GM21360 (cell line): ENCODE measurements around the gene RDH5.
A peak's percentile ranks its signal among the peaks of the same experiment; 100 is the strongest.

ENCODE experiments used
- ATAC-seq: cut with Tn5 transposase; IDR thresholded peaks from one replicate; pipeline ENCODE4 v1.9.1; 2021; ENCODE audit warnings: mild to moderate bottlenecking, moderate library complexity; ENCODE audit not compliant: unreplicated experiment

The RDH5 gene

DNA sequence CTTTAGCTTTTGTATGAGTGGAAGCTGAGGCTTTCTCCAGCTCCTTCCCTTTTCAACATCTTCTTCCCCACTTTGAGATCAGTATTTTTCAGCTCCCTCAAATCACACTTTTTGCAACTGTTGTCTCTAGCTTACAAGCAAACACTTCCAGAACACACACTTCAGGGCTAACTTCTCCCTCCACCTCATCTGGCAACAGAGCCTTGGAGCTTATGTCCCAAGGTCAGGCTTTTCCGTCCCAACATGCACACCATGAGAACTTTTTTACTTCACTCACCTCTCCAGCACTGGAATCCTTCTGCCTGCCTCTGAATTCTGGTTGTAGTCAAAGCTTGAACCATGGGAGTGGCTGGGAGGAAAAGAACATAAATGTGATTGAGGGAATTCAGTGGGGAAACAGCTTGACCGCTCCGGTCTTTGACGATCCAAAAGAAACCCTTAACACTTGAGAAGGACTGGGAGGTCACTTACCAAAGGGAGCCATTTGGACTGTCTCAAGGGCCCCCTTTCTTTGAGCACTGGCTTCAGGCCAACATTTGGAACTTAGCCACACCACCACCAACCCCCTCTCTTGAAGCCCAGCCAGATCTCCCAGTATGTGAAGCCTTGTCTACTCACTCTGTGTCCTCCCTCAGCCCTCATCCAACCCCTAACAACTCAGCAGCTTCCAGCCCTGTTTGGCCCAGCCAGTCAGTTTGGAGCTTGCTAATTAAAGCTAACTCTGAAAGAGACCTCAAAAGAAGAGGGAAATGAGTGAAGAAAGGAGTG, 8.2 kb upstream of the RDH5 start:
- ATAC-seq: no peak

DNA sequence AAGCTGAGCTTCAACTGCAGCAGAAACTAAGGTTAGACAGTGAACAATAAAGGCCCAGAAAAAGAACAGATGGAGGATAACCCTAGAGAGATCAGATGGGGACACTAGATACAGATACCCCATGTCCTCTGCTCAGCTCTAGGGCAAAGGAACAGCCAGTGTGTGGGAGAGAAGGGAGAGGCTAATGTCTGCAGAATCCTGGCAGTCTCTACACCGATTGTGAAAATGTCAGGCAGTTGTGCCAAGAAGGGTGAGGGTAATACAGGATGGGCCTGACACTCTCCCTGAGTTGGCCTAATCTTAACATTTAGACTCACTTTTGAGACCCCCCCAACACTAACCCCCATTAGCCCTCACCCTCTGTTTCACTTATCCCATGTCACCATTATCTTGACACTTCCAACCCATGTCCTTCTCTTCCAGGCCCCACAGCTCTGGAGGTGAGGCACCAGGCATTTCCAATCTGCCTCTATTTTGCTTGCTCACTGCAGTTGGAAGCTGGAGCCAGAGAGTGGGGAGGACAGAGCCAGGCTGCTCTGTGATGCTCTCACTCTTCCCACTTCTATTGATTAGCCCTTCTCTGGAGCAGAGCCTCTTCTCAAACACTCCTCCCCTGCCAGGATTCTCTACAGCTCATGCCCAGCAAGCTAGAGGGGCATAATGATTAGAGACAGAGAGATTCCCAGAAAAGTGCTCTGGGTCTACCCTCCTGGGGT, 7.3 kb upstream of the RDH5 start:
- ATAC-seq: no peak

DNA sequence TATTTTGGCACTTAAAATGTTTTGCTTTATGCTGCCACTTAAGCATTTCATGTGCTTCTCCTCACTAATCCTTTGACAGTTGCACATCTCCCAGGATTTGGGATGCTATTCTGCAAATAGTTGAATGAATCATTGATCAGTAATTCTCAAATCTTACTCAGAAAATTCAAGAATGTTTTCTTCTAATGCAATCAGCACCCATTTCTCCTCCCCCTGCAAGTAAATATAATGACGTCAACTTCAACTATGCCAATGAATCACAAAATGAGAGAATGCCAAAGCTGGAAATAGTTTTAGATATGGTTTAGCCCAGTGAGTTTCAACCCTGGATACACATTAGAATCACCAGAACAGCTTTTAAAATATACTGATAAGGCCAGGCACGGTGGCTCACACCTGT, 6.5 kb upstream of the RDH5 start:
- no peak for ATAC-seq

DNA sequence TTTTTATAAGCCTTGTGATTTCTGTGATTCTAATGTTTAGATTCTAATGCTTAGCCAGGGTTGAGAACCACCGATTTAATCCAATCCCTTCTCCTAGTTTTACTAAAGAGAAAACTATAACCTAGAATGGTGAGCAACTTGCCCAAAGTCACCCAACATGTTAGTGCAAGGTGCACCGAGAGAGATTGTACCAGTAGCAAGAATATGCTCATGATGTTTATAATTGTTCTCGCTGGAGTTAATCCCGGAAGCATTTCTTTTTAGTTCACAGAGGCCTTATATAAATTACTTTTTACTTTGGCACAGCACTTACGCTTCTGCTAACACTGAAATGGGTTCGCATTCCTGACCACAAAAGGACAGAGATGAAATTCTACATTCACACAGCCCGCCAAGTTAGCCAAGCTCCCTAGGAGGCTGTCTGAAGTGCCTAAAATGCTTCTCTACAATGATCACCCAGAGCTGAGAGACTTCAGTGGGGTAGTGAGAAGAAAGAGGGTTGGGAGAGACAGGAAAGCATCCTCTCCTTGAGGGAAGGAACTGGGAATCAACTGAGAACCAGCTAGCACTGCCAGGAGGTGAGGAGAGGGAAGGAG, 4.9 kb upstream of the RDH5 start:
- no peak for ATAC-seq

DNA sequence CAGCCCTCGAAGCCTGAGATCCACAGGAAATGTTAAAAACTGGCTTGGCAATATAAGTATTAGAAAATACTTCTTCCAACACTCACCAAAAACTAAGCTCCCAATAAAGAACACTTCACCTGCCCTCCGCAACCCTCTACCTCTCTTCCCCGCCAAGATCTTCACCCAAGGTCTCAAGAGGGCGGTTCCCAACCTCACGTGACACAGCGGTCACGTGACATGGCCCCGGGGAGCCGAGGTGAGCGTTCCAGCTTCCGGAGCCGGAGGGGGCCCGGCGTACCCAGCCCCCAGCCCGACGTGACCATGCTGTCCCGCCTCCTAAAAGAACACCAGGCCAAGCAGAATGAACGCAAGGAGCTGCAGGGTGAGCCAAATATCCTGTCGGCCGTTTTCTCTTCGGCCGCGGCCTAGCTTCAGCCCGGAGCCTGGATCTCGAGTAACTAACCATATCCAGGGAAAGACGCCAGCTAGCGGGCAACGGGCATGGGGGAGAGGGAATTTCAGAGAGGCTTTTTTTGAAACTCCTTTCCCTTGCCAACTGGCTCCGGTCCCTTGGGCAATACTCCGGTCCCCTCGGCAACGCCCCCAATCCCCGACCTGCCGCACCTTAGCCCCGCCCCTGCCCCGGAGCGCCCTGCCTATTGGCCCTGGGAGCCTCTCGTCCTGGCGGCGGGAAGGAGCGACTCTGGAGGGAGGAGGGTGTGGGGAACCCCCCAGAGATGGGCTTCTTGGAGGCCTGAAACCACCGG, 4.2 kb upstream of the RDH5 start, which contains the start of gene BLOC1S1:
Gene BLOC1S1 (plus strand): TSS at position 214 of the 749 bp plus-strand sequence. CDS start 6 bp downstream, at position 220.
- ATAC-seq: peak; percentile 92

DNA sequence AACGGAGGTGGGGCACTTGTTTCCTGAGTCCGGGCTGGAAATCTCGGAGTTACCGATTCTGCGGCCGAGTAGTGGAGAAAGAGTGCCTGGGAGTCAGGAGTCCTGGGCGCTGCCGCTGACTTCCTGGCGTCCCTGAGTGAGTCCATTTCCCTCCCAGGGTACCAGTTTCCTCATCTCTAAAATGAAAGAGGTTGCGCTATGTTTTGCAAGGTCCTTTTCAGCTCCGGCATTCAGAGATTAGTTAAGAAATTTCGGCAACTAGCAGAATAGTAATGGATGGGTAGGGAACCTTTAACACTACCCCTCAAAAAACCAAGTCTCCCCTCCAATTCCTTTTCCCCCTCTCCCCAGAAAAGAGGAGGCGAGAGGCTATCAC, 3.6 kb upstream of the RDH5 start:
- ATAC-seq: no peak

DNA sequence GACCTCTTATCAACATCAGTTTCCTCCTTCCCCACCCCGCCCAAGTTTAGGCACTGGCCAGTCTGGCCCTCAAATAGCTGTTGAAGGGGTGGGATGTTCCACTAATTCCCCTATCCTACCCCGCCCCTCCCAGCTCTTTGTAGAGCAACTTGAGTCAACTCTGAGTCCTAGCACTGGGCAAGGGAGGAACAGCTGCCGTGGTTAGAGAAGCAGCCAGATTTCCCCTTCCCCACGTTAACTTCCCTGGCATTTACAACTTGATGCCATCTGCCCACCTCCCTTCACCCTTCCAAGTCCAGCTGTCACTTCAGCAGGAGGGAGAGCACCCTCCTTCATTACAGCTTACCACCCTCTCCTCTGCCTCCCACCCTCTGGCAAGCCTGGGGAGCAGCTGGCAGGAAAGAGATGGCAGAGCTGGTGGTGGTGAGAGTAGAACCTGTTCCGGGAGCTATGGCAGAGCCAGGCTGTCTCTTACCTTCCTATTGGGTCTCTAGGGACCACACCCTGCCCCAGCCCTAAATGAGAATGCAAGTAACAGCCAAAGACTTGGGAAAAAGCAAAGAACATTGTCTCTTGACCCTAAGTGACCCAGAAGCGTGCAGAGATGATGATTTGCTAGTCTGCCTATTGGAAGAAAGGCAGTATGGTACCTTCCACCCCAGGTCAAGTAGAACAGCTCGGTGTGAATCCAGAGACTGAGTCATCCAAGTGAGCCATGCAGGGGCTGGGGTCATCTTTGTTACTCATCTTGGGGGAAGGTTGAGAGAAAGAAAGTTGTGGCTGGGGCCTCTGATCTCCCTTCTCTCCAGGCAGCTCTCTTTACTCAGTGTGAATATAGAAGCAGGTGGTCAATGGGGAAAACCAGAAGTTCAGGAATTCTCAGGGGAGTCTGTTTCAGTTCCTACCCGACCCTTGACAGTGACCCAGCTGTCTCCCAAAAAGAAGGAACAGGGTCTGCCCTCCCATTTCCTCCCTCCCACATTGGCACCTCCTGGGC, 2.9 kb upstream of the RDH5 start:
- no peak for ATAC-seq

DNA sequence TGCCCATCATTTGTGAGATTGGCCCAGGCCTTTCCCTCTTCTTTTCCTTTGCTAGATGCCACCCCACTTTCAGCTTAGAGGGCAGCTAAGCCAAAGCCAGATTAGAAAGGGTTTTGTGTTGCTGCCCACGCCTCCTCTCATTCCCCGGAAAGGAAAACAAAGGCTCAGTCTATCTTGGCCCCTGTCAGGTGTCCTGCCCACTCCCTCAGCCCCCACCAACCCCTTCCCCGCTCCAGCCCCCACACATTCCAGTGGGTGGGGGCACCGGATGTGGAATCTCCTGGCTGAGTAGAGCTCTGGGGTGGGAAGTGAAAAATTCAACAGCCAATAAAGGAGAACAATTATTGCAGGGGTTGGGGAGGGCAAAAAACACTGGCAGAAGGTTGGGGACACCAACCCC, 2.2 kb upstream of the RDH5 start:
- no peak for ATAC-seq

- no peak for ATAC-seq
Observed at GRCh38 chr12:55718624-55719275, 1.4 kb upstream of the RDH5 start.

DNA sequence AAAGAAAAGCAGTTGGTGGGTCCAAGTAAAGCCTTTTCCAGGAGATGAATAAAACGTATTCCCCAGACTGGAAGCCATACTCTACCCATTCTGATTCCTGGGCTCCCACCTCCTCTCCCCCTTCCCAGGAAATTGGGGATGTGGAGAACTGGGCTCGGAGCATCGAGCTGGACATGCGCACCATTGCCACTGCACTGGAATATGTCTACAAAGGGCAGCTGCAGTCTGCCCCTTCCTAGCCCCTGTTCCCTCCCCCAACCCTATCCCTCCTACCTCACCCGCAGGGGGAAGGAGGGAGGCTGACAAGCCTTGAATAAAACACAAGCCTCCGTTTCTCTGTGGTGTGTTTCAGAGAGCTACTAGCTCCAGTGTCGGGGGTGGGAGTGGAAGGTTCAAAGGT, 822 bp upstream of the RDH5 start:
- no peak for ATAC-seq

GRCh38 chr12:55720894-55721444, 776 bp downstream of the RDH5 start:
- ATAC-seq: no peak

DNA sequence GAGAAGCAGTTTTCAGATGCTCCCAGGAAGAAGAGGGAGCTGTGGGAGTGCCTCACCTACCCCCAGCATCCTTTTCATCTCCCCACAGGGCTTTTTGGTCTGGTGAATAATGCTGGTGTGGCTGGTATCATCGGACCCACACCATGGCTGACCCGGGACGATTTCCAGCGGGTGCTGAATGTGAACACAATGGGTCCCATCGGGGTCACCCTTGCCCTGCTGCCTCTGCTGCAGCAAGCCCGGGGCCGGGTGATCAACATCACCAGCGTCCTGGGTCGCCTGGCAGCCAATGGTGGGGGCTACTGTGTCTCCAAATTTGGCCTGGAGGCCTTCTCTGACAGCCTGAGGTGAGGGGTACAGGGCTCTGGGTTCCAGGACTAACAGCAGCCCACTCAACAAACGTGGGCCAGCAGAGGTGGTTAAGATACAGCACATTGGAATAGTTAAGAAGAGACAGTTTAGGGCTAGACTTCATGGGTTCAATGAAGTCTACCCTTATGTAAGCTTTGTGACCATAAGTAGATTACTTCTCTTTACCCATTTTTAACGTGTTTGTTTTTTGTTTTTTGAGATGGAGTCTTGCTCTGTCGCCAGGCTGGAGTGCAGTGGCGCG, 1.5 kb downstream of the RDH5 start:
- no peak for ATAC-seq

DNA sequence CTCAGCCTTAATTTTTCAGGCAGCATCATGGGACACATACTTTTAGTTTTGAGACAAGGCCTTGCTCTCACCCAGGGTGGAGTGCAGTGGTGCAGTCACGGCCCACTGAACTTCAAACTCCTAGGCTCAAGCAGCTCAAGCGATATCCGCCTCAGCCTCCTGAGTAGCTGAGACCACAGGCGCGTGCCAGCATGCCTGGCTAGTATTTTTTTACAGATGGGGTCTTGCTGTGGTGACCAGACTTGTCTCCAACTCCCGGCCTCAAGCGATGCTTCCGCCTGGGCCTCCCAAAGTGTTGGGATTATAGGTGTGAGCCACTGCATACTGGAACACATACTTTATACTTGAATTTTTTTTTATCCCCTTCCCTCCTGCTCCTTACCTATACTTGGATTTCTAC, 2.8 kb downstream of the RDH5 start:
- ATAC-seq: no peak

DNA sequence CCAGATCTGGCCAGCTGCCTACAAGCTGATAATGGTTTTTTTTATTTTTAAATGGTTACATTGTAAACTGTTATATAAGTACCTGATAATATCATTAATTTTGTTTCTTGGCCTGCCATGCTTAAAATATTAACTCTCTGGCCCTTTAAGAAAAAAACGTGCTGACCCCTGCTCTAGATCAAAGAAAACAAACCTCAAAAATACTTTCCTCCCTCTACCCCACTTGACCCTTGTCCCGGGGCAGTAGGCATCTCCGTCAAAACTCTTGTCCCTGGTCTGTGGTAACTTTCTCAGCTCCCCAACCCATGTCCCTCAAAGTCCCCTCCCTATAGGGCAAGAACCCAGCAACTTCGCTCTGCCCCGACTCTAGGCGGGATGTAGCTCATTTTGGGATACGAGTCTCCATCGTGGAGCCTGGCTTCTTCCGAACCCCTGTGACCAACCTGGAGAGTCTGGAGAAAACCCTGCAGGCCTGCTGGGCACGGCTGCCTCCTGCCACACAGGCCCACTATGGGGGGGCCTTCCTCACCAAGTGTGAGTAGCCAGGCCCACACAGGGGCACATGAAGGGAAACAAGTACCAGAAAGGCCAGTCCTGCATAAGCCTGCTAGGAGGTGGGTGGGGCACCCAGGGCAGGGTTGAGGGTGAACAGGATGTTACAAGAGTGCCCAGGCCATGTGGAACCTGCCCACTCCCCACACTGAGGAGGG, 3.5 kb downstream of the RDH5 start:
- no peak for ATAC-seq

GRCh38 chr12:55724226-55724939, 4.2 kb downstream of the RDH5 start:
- ATAC-seq: no peak

- ATAC-seq: no peak
Observed at GRCh38 chr12:55724940-55725309, 4.7 kb downstream of the RDH5 start.

- no peak for ATAC-seq
Observed at GRCh38 chr12:55725556-55725955, 5.4 kb downstream of the RDH5 start.

- no peak for ATAC-seq
Observed at GRCh38 chr12:55726971-55727370, 6.8 kb downstream of the RDH5 start.
